OCI-LY1 (cell line): ENCODE measurements around the gene TMCO5A.

ENCODE experiments used
- EZH2 ChIP-seq: fragments of 200-600 bp; sonication (generic), shearing (Covaris generic); IDR thresholded peaks from 2 replicates; pipeline ENCODE4 v1.8.0; 2017; ENCODE audit warnings: borderline replicate concordance, mixed run types, mild to moderate bottlenecking, antibody characterized with exemption, low read length, moderate library complexity, mixed read lengths
- TF ChIP-seq, protein P1 (sequence below): fragments of 200-600 bp; sonication (generic), shearing (Covaris generic); IDR thresholded peaks from 2 replicates; pipeline ENCODE4 v1.5.1; 2017; ENCODE audit warnings: mild to moderate bottlenecking, antibody characterized with exemption, low read length, moderate library complexity, mixed read lengths

- TF ChIP-seq, protein P1, sequence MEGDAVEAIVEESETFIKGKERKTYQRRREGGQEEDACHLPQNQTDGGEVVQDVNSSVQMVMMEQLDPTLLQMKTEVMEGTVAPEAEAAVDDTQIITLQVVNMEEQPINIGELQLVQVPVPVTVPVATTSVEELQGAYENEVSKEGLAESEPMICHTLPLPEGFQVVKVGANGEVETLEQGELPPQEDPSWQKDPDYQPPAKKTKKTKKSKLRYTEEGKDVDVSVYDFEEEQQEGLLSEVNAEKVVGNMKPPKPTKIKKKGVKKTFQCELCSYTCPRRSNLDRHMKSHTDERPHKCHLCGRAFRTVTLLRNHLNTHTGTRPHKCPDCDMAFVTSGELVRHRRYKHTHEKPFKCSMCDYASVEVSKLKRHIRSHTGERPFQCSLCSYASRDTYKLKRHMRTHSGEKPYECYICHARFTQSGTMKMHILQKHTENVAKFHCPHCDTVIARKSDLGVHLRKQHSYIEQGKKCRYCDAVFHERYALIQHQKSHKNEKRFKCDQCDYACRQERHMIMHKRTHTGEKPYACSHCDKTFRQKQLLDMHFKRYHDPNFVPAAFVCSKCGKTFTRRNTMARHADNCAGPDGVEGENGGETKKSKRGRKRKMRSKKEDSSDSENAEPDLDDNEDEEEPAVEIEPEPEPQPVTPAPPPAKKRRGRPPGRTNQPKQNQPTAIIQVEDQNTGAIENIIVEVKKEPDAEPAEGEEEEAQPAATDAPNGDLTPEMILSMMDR = peak; percentile 77
- no peak for TF ChIP-seq EZH2
Observed at GRCh38 chr15:37891766-37892368, 42.6 kb upstream of the TMCO5A start.
